ENCODE data around the gene DDR2. TPM values are rescaled to one million over a fixed set of nuclear protein-coding genes. Genes with fewer than 3 reads are reported as not detected.

The DDR2 gene
- total RNA-seq, 1 experiment from 2014 or later, result 0.52 TPM

DNA sequence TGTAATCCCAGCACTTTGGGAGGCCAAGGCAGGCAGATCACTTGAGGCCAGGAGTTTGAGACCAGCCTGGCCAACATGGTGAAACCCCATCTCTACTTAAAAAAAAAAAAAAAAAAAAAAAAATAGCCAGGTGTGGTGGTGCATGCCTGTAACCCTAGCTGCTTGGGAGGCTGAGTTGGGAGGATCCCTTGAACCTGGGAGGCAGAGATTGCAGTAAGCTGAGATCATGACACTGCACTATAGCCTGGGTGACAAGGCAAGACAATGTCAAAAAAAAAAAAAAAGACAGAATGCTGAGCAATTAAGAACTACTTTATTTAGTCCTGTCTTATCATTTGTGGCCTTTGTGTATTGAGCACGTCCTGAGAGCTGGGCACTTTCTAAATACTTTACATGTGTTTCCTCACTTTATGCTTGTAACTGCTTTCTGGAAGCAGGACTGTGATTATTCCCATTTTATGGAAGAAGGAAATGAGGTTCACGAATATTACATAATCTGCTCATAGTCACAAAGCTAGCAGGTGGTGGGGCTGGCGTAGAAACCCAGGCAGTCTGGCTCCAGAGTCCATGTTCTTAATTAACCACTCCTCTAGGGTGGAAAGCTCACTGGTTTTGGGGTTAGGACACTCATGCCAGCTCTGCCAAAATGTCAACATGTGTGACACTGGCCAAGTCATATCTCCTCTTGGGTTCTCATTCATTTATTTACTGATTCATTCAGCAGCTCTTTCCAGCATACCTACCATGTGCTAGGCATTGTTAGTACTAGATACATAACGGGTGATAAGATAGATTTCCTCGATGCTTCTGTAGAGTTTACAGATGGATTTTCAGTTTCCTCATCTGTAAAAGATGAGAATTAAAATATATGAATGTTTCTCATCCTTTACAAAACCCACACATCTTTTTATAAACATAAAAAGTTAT lies 57.7 kb downstream of the DDR2 start:
- H2BK15ac ChIP-seq (ENCODE audit: low read depth, low read length), result no peak overlapping the region
- H3K4me3 Mint-ChIP-seq, result no peak overlapping the region
- H3K23ac ChIP-seq (ENCODE audit: insufficient read length, low read depth, low read length), result no peak overlapping the region
- H3K23me2 ChIP-seq (ENCODE audit: insufficient read length, low read depth, low read length, poor library complexity, severe bottlenecking), result no peaks in the 10 kb centered on the region
- H4K8ac ChIP-seq (replicated peaks; ENCODE audit: insufficient read length, low read depth, low read length), result no peak overlapping the region
- H2BK5ac ChIP-seq (ENCODE audit: insufficient read length, low read length), result no peak overlapping the region
- no peaks in the 10 kb centered on the region for H3K9me3 Mint-ChIP-seq
- H4K20me1 ChIP-seq (ENCODE audit: control insufficient read depth, insufficient read depth, insufficient read length), result no peaks in the 10 kb centered on the region
- no peak overlapping the region for H3K4ac ChIP-seq (ENCODE audit: low read depth, low read length)
- WGBS (ENCODE audit: extremely low coverage, insufficient read length, low lambda C conversion rate), result no CpG with 5 or more reads among the region's 5 CpGs
- no peak overlapping the region for H3K56ac ChIP-seq (ENCODE audit: insufficient read length, low read depth, low read length)
- no peak overlapping the region for H2AK5ac ChIP-seq (ENCODE audit: insufficient read length, low read length)
- no peaks in the 10 kb centered on the region for H3K36me3 Mint-ChIP-seq (ENCODE audit: insufficient read depth in 1 of 3, low read depth in 3 of 3)
- no peak overlapping the region for H2BK120ac ChIP-seq (ENCODE audit: low read depth, low read length, poor library complexity, severe bottlenecking)
- no peak overlapping the region for H2BK20ac ChIP-seq (ENCODE audit: low read depth, low read length, poor library complexity, severe bottlenecking)
- H3K79me2 ChIP-seq (ENCODE audit: insufficient read depth, low read length), result no peaks in the 10 kb centered on the region
- H3K27me3 Mint-ChIP-seq (ENCODE audit: low read depth), result no peaks in the 10 kb centered on the region; the same call in 1 of the 2 replicates
- TF ChIP-seq, protein P1, sequence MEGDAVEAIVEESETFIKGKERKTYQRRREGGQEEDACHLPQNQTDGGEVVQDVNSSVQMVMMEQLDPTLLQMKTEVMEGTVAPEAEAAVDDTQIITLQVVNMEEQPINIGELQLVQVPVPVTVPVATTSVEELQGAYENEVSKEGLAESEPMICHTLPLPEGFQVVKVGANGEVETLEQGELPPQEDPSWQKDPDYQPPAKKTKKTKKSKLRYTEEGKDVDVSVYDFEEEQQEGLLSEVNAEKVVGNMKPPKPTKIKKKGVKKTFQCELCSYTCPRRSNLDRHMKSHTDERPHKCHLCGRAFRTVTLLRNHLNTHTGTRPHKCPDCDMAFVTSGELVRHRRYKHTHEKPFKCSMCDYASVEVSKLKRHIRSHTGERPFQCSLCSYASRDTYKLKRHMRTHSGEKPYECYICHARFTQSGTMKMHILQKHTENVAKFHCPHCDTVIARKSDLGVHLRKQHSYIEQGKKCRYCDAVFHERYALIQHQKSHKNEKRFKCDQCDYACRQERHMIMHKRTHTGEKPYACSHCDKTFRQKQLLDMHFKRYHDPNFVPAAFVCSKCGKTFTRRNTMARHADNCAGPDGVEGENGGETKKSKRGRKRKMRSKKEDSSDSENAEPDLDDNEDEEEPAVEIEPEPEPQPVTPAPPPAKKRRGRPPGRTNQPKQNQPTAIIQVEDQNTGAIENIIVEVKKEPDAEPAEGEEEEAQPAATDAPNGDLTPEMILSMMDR (conservative IDR thresholded peaks at IDR 0.05), result no peak
- H3K27me3 ChIP-seq (ENCODE audit: insufficient read depth, low read length), result no peaks in the 10 kb centered on the region
- no peak overlapping the region for H3K27ac ChIP-seq (ENCODE audit: insufficient read length, low read depth, low read length)
- H3K9ac ChIP-seq (ENCODE audit: extremely low read depth, insufficient read length, low read length), result no peak overlapping the region
- no peak overlapping the region for H4K5ac ChIP-seq (ENCODE audit: insufficient read length, low read depth, low read length)
- H3K4me2 ChIP-seq (ENCODE audit: insufficient read depth, insufficient read length, low read length), result no peak overlapping the region
- H3K27ac Mint-ChIP-seq, result peak overlapping the region in 1 of 3 experiments; percentile 32; a peak in 1 of 7 replicates
- H3K79me1 ChIP-seq (ENCODE audit: insufficient read depth, low read depth, low read length, poor library complexity, severe bottlenecking), result no peaks in the 10 kb centered on the region
- no peak overlapping the region for H2AFZ ChIP-seq (ENCODE audit: low read length)
- H3K4me1 ChIP-seq (ENCODE audit: insufficient read depth, low read length), result peaks cover 4% of the 10 kb centered on the region; the same call in 1 of the 2 replicates
- no peak for DNase-seq
- H3K18ac ChIP-seq (ENCODE audit: insufficient read length, low read depth, low read length), result no peak overlapping the region
- no peak overlapping the region for H2BK12ac ChIP-seq (ENCODE audit: insufficient read length, low read depth, low read length)
- H3K14ac ChIP-seq (ENCODE audit: insufficient read depth, low read length), result no peak overlapping the region
- peaks cover 19 to 23% of the 10 kb centered on the region in 2 experiments for H3K4me1 Mint-ChIP-seq
- H3T11ph ChIP-seq (ENCODE audit: low read length), result no peak overlapping the region
- no peak overlapping the region for H4K91ac ChIP-seq (ENCODE audit: insufficient read length, low read depth, low read length)
- H3K9me3 ChIP-seq (ENCODE audit: control insufficient read depth, low read depth, low read length), result no peaks in the 10 kb centered on the region
